ENCODE results near the gene ZBTB8A.

DNA sequence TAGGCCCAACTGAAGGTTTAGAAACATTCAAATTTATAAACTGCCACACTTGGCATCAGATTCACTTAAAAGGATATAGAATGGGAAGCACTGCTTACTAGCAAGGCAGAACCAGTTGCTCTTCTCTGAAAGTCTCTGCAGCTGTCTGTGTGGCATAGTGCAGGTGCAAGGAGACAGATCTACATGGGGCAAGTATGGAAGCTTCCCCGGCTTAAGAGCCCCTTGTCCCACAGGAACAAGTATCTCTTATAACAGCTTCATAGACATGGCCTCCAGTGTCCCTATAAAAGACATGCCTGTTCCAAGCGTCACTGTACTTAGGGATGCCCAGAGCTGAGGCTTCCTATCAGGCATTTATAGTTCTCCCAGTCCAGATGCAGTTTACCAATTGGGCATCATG lies 47.8 kb upstream of the ZBTB8A start:
- TF ChIP-seq EZH2 (IDR thresholded peaks at IDR 0.05; ENCODE audit: low read length, unreplicated experiment) (no peak), EZH2phosphoT487 (IDR thresholded peaks at IDR 0.05; ENCODE audit: borderline replicate concordance, low read length) (no peak)
- TF ChIP-seq, protein P1, sequence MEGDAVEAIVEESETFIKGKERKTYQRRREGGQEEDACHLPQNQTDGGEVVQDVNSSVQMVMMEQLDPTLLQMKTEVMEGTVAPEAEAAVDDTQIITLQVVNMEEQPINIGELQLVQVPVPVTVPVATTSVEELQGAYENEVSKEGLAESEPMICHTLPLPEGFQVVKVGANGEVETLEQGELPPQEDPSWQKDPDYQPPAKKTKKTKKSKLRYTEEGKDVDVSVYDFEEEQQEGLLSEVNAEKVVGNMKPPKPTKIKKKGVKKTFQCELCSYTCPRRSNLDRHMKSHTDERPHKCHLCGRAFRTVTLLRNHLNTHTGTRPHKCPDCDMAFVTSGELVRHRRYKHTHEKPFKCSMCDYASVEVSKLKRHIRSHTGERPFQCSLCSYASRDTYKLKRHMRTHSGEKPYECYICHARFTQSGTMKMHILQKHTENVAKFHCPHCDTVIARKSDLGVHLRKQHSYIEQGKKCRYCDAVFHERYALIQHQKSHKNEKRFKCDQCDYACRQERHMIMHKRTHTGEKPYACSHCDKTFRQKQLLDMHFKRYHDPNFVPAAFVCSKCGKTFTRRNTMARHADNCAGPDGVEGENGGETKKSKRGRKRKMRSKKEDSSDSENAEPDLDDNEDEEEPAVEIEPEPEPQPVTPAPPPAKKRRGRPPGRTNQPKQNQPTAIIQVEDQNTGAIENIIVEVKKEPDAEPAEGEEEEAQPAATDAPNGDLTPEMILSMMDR (conservative IDR thresholded peaks at IDR 0.05; ENCODE audit: low read depth, low read length): no peak
